ENCODE results near the gene MLNR. TPM values are rescaled to one million over a fixed set of nuclear protein-coding genes. Genes with fewer than 3 reads are reported as not detected.

The MLNR gene
- not detected in 2 replicates for total RNA-seq

GRCh38 chr13:49220036-49220855, at the start of gene MLNR:
Gene MLNR (plus strand): TSS chr13:49220338. CDS start chr13:49220338, 0 bp downstream.

GRCh38 chr13:49247643-49248621, 27.8 kb downstream of the MLNR start, which contains the start of gene CDADC1:
Gene CDADC1 (plus strand): TSS chr13:49247925. CDS start chr13:49248038, 113 bp downstream.

Small RNA genes lying within 50 kb of the gene (small RNA-seq; reads per million reads assigned to genes)
- gene COX7CP1, result not detected

Other genes starting within 250 kb of the MLNR start
- 55.4 and 66.5 TPM in 2 replicates for gene FNDC3A, start 244.4 kb upstream of the MLNR start, total RNA-seq
- gene CDADC1, start 27.6 kb downstream of the MLNR start, total RNA-seq, result 2.4 and 3.1 TPM in 2 replicates
- 9.5 and 14.0 TPM in 2 replicates for gene CAB39L, start 223.7 kb downstream of the MLNR start, total RNA-seq
- gene SETDB2, start 223.9 kb downstream of the MLNR start, total RNA-seq, result 12.5 and 20.4 TPM in 2 replicates

All from hair follicle dermal papilla cell (primary cell).